ENCODE measurements around the gene PIK3R1.
"Not testable (repeated sequence)": the region's sequence is repeated elsewhere in the genome, so short reads cannot be mapped to it uniquely, and the experiment has no call there.

PIK3R1 gene

DNA sequence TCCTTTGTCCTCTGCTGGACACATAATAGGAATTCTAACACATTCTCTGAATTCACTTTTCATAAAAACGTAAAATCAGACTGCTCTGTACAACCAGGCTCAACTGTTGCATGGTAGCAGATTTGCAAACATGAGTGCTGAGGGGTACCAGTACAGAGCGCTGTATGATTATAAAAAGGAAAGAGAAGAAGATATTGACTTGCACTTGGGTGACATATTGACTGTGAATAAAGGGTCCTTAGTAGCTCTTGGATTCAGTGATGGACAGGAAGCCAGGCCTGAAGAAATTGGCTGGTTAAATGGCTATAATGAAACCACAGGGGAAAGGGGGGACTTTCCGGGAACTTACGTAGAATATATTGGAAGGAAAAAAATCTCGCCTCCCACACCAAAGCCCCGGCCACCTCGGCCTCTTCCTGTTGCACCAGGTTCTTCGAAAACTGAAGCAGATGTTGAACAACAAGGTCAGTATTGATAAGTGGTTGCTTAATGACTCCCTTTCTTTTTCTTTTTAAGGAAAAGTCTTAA is 11.1 kb downstream of the PIK3R1 start:
- no peak for DNase-seq (ENCODE audit: low read depth in 2 of 2)

DNA sequence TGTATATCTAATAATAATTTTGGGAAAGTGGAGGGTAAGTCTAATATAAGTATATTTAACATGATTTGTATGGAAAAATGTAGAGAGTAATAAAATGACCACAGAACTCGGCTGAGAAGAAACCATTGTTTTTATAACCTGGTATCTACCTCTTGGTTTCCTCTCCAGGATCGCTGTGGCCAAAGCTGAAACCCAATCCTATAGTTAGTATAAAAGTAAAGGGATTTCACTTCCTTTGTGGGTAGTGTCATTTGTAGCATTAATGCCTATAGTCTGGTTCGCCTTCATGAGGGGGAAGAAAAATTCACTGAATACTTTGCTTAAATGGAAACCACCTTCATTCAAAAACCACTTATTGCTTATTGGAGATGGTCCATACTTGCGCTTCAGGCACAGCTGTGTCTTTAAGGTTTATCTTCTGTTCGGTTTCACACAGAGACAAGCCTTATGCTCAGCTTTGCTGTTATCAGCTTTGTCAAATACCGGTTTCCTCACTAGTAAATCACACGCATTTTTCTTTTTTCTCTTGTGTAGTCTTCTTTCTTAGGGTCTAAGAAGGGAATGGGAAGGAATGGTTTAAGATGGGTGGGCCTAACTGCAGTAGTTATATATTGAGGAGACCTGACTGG is 12.1 kb downstream of the PIK3R1 start:
- DNase-seq (ENCODE audit: low read depth in 2 of 2), result no peak

DNA sequence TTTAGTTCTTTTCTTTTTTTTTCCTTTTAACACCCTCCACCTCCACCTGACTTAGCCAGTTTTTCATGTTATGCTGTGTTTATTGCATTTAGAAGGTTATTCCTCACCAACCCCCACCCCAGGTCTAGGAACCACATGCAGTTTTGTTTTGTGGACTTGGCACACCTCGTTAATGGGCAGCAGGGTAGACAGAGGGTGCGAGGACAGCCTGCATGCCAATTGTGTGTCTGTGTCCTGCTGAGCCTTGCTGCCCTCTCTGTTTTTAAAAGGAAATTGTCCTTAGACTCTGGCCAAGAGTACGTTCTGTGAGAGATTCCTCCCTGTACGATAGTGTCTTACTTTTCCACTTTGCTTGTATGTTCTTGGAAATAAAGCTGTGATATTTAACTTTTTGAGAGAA is 13.9 kb downstream of the PIK3R1 start:
- DNase-seq (ENCODE audit: low read depth in 2 of 2), result no peak

DNA sequence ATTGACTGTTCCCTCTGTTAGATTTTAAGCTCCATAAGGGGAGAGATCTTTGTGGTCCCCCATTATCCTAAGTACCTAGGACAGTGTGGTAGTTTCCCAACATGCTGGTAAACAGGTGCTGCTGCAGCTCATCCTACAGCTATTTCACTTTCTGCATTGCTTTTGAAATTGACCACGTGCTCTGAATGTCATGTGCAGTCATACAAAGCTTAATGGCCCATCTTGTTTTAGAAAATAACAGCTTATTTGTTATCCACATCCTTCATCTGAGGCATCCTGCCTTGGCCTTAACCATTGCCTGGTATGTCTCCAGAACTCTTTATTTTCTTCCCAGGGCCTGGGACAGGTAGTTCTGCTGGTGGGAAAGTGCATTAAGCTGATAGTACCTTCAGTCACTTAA is 14.7 kb downstream of the PIK3R1 start:
- no peak for DNase-seq (ENCODE audit: low read depth in 2 of 2)

DNA sequence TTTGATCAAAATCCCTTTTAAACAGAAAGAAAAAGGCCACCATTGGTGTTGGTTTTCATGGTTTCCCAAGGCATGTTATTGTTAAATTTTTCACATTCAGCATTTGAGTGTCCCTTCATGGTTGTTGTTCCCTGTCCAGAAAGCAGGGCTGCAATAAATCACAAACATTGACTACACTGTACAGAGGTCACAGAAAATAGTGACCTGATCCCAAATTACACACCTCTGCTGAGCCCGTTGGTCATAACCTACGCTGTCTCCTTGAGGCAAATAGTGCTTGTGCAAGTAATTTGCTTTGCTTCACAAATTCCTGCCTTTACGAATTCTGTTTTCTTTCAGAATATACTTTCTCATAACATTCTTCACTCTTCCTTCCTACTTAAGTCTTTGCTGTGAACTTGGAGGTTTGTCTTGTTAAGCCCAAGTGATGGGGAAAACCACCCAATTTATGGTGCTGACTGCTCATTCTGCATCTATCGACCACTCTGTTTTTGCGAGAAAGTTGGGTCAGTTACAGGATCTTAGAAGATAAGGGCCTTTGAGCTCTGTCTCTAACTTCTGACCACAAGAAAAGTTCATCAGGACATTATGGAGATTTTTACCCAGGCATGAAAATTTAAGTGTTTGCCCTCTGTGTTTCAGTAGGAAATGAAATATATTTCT is 16.0 kb downstream of the PIK3R1 start:
- DNase-seq (ENCODE audit: low read depth in 2 of 2), result no peak

DNA sequence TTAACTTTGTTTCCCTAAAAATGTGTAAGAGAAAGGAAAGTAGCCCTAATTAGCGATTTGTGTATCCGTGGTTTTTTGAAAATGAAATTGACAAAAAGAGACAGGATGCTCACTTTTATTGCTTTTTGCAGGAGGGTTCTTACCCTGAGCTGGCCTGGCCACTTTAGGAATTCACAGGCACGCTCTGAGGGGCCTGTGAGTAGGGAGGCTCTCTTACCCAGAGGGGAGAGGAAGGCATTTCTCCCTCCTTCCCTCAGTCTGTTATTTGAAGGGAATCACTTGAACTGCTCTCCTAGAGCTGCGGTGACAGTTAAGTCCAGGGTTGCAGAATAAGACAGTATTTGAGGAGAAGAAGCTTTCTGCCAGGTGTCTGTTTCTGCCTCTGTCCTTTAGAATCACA is 16.7 kb downstream of the PIK3R1 start:
- no peak for DNase-seq (ENCODE audit: low read depth in 2 of 2)

DNA sequence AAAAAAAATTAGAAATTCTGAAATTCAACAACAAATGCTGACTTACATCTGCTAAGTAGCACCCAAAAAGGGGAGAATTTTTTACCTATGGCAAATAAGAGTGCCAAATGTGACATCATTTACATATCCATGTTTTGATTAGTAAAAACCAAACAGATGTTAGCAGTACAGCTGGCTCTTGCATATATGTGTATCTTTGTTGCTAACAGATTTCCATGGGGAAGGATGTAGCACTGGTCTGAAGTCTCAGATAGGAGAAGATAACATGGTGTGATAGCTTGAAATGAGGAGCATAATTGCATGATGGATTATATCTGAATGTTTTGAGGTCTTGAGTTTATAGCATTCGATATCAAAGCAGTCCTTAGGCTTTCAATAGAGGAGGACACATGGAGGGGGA is 17.5 kb downstream of the PIK3R1 start:
- no peak for DNase-seq (ENCODE audit: low read depth in 2 of 2)

DNA sequence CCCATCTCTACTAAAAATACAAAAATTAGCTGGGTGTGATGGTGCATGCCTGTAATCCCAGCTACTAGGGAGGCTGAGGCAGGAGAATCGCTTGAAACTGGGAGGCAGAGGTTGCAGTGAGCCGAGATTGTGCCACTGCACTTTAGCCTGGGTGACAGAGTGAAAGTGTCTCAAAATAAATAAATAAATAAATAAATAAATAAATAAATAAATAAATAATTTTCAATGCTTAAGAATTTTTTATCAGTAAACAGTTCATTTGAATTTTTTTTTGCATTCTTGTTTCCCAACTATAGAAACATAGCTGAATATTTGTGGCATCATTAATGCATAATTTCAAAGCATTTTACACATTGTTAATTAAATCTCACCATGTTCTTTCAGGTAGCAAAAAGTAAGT is 19.7 kb downstream of the PIK3R1 start:
- not testable (repeated sequence) for DNase-seq (ENCODE audit: low read depth in 2 of 2)

DNA sequence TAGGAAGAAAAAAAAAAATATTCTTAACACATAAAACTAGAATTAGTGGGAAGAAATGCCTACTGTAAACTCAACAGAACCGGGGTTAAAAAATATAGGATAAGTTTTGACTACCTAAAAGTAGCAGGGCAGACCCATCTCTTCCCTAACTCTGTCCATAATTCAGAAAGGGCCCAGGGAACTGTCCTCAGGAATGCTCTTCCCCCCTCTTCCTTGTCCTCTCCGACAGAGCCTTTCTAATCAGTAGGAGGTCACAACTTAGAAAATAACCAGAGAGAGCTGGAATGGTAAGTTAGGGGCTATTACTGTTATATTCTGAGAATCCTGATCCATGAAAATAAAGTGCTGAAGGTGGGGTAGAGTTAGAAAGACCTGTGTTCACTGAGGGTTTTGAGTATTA is 22.2 kb downstream of the PIK3R1 start:
- no peak for DNase-seq (ENCODE audit: low read depth in 2 of 2)

DNA sequence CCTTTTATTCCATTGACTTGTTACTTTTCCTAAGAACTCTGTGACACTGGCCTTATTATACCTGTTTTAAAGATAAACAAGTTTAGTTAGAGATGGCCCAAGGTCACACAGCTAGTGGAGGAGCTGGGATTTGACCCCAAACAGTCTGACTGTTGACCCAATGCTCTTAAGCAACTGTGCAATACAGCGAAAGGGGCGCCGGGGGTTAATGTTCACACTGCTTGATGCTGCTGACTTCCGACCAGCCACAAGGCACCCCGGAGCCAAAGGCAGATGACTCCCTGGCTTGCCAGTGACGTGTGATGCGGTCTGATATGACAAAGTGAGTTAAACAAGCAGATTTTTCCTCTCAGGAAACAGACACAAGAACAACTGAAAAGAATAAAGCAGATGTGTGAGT is 23.9 kb downstream of the PIK3R1 start:
- peak; percentile 53 to 66 for DNase-seq (ENCODE audit: low read depth in 2 of 2)

DNA sequence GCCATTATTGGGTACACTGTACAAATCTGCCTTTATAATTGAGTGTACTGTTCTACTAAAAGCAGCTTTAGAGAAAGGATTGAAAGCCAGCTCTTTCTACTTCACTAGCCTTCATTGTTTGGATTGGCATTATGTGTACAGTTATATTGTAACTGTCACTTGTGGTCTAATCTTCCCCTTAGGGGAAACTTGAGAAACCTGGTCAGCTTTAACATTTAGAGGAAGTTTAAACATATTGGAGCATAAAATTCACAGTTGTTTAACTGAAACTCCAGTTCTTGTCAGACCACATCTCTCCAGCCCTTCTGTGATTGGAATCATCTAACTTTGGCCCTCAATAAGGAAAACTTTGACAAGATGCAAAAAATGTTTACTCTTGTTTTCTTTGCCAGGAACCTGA is 24.6 kb downstream of the PIK3R1 start:
- no peak for DNase-seq (ENCODE audit: low read depth in 2 of 2)

DNA sequence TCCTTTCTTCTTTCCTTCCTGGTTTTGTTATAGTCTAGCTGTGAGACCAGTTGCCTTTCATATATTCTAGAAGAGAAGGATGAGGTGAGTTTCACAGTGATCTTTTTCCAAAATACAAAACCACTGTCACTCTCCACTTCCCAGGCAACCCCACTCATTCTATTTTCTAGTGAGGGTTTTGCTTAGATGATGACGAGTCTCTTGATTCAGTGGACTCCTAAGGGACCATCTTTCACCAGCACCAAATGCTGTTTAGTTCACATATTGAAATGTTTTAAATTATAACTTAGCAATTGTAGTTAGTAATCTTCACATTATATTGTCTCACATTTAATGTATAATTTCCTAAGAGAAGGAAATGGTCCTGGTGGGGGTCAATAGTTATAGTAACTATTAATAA is 25.2 kb downstream of the PIK3R1 start:
- no peak for DNase-seq (ENCODE audit: low read depth in 2 of 2)

DNA sequence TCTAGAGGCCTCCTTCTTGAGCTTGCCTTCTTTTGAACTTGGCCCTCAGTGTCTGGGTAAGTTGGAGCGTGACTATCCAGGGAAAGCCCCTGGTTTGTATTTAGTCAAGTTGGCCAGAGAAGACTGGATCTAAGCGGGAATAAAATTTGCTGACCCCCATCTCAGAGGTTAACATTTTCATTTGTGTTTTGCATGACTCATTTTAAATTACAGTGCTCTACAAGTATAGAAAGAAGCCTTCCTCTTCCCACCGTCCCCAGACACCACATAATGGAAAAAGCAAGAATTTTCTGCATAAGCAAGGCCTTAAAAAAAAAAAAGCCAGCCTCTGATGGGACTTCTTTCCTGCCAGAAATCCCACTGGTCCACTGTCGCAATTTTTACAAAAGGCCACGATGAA is 27.2 kb downstream of the PIK3R1 start:
- DNase-seq (ENCODE audit: low read depth in 2 of 2), result no peak

DNA sequence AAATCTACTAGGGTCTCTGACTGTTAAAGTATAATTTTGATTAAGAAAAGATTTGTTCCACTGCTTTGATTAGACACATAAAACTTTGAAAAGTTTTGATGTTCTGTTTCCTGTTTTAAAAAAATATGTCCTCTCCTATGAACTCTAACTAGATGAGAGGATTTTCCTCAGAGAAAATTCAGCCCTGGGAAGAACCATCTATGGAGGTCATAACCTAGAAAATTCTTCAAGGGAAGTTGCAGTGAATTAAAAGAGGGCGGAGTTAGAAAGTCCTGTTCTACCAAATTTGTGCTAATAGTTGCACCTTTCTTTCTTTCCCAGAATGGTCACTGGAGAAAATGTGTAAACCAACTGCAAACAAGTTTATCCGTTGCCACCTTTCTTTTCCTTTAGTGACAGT is 27.7 kb downstream of the PIK3R1 start:
- DNase-seq (ENCODE audit: low read depth in 2 of 2), result no peak

DNA sequence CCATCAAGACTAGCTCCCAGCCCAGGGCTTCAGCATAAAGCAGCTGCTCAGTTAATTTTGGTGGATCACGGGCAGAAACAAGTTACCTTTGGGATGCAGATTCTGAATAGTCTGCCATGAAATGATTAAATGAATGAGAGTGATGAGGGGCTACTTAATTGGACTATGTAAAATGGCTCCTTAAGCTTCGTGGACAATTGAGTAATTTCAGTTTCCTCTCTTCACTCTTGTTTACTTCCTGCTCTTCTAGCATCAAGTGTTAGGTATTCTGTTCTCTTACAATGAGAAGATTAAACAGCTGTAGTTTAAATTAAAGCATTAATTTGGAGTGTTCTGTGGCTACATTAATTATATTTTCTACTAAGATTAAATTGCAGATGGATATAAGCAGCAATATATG is 28.1 kb downstream of the PIK3R1 start:
- DNase-seq (ENCODE audit: low read depth in 2 of 2), result no peak

DNA sequence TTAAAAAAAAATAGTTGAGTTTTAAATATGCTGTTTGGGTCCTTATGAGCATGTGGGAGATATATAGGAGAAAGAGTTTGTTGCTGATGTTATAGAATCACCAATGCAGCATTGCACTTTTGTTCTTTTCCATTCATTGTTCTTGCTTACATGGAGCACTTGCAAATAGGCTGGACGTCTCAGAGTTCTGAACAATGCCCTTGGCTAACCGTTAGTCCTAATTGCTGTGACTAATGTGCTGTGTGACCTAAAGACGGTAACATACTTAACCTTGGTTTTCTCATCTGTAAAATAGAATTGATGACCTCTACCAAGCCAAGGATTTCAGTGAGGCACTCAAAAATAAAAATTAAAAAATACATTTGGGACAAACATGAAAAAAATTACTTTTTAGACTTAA is 29.8 kb downstream of the PIK3R1 start:
- no peak for DNase-seq (ENCODE audit: low read depth in 2 of 2)

DNA sequence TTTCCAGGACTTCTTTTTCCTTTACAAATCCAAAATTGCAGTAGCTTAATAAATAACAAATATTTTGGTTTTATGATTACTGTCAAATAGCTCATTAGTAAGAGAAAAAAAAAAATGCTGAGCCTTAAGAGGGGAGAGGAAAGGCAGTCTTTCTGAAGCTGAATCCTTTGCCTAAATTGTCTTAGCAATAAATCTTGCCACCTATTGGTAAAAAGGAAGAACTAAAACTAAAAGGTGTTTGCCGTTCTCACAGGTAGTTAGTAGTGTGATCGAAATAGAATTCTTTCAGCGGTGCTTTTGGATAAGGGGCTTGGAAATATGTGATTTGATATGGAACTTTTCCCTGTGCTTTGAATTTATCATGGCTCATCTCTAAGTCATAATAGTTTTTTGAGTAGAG is 31.2 kb downstream of the PIK3R1 start:
- DNase-seq (ENCODE audit: low read depth in 2 of 2), result no peak

DNA sequence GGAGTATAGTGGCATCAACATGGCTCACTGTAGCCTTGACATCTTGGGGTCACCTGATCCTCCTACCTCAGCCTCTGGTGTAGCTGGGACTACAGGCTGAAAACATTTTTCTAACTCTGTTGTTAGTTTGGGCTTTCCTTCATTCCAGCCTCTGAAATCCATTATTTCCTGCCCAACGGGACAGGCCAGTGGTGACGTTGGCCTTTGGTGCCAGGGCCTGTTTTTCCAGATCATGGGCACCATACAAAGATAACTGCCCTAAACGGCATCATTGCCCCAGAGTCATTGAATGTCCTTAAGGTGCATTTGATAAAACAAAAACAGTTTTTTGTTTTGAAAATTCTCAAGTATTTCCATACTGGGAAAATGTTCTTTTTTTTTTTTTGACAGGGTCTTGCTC is 32.1 kb downstream of the PIK3R1 start:
- no peak for DNase-seq (ENCODE audit: low read depth in 2 of 2)

DNA sequence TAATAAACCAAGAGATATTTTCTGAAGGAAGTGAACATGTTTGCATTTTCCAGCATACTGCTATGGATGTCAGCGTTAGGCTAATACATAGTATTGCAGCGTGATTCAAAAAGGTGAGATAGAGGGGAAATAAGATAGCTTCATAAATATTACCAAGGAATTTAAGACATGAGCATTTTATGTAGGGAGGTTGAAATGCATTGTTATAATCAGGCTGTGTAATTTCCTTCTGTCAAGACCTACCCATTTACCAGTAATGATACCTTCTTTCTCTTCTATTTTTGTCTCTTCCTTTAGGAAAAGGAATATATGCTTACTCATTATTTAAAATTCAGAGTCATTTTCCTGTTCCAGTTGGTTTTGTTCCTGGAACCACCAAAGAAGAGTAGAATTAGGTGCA is 33.3 kb downstream of the PIK3R1 start:
- DNase-seq (ENCODE audit: low read depth in 2 of 2), result no peak

DNA sequence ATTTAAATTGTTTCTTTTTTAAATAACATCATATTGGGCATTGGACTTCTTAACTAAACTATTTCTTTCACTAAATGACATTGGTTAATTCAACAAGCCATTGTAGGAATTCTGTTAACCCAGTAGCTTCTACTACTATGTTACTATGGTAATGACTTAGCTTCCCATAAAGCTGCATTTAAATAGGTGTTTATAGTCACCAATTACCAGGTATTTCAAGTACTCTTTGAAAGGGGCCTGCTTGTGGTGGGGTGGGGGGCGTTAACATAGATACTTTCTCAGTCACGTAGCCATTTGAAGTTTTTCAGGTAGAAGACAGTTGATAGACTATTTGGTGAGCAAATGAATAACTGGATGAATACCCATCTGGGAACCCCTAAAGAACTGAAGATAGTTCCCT is 34.0 kb downstream of the PIK3R1 start:
- DNase-seq (ENCODE audit: low read depth in 2 of 2), result no peak

DNA sequence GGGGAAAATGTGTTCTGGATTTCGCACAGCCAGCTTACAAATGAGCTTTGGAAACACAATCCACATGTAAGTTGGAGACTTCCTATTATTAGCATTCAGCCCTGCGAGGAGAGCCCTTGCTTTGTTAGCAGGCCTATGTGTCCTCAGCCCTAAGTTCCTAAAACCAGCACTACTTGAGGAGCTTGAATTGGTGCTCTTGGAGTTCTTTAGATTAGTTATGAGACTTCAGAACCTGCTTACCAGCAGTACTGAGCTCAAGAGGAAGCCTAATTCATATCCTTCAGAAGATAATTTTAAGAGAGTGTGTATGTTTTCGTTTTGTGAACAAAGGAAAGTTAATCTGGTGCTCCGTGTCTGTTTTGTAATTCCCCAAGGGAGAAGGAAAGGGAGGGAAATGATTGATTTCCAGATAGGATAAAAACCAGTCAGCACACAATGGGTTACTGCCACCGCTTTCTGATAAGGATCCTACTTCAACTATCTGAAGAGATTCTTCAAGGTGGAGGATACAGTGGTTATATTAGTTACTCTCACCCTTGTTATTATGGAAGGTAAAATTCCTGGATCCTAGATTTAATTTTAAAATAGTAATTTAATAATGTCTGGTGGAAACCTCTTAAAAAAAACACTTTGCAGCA is 35.2 kb downstream of the PIK3R1 start:
- DNase-seq (ENCODE audit: low read depth in 2 of 2), result no peak

DNA sequence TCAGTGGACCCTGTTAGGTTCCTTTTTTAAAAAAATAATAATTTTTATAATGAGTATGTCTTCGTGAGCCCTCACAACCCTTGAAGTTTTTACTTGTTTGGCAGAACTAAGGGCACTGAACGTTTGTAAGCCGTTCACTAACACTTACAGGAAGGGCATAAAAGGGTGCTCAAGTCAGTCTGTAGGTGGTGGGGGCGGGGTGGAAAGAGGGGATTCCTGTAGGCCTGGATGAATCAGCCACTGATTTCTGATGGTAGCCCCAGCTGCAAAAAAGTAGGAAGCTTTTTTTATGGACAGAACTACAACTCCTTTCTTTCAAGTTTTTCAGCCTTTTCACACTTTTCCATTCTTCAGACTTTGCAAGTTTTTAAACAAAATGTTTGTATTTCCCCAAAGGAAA is 35.8 kb downstream of the PIK3R1 start:
- DNase-seq (ENCODE audit: low read depth in 2 of 2), result peak; percentile 48 to 56

DNA sequence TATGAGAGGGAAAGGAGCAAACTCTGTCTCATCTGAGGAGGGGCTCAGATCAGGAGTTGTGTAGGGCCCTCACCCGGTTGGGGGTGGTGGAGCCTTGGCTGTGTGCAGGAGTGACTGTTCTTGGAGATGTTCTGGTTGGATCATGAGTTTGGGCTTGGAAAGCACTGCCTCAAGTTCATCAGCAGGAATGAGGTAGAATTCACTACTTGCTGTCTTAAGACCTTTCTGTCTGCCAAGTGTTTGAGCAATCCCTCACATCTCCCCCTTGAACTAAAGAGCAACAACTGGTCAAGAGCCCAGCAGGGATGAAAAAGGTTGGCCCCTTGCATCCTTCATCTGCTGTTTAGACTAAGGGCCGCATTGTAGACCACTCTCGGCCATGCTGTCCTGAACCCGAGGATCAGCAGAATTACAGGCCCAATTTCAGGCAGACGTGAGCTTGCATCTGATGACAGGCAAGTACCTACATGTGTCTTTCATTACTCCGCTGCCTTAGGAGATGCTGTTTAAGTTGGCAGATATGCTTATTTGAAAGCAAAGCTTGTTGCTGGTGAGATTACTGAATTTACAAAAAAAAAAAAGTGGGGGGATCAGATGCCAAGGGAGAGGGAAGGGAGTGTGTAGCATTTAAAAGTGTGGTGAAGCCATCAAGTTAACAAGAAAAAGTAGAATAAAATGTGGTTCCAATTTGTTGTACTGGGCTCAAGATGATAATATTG is 36.4 kb downstream of the PIK3R1 start:
- no peak for DNase-seq (ENCODE audit: low read depth in 2 of 2)
